K562 (cell line): ENCODE measurements around the gene GPR15. TPM values are rescaled to one million over a fixed set of nuclear protein-coding genes. Genes with fewer than 3 reads are reported as not detected.

Source experiments
- TCF7 ChIP-seq: sonication (generic); IDR thresholded peaks from 2 replicates; pipeline ENCODE4 v1.6.1; 2016; ENCODE audit warnings: antibody characterized with exemption, borderline replicate concordance
- ZKSCAN8 ChIP-seq: fragments of 200-800 bp; sonication (Bioruptor generic); IDR thresholded peaks from 2 replicates; pipeline ENCODE4 v1.6.1; 2016; ENCODE audit warnings: missing genetic modification characterization, missing compliant biosample characterization
- ZNF24 ChIP-seq: fragments of 450-650 bp; IDR thresholded peaks from 2 replicates; pipeline ENCODE4 v1.6.1; 2016
- ZNF695 ChIP-seq: fragments of 450-650 bp; formaldehyde crosslinking; IDR thresholded peaks from 2 replicates; pipeline ENCODE4 v1.4.0; 2020; ENCODE audit warnings: mild to moderate bottlenecking, moderate library complexity
- polyA plus RNA-seq, 8 experiments: library from polyadenylated mRNA; depleted of rRNA in 4 of 8; stranded (reverse) in 5 of 8; unstranded in 3 of 8; fragments of >200 nt; fragmentation: Nextera tagmentation in 2 of 8; fragmentation: Illumina TruSeq in 1 of 8; extraction: Ambion mirVana in 2 of 8; extraction: Trizol in 1 of 8; gene quantifications; 2 replicates each; pipeline versions ENCODE4 v1.2.1 to v1.2.3, GENCODE V29; 2011 to 2014; ENCODE audit warnings: inconsistent platforms in 1 of 8, missing spikeins in 1 of 8
- total RNA-seq, 7 experiments: library from RNA; depleted of rRNA in 6 of 7; stranded (reverse); fragments of >200 nt in 6 of 7; fragmentation: Illumina TruSeq in 2 of 7; extraction: Trizol in 2 of 7; gene quantifications; 2 replicates each; pipeline versions ENCODE4 v1.2.1 to v1.2.3, GENCODE V29; 2011 to 2021; ENCODE audit warnings: low replicate concordance in 1 of 7
- TF ChIP-seq, protein P1 (sequence below): fragments of 450-650 bp; IDR thresholded peaks from 2 replicates; pipeline ENCODE4 v1.6.1; 2016; ENCODE audit warnings: low read depth
- TF ChIP-seq, protein P2 (sequence below): fragments of 250-450 bp; sonication (Bioruptor Pico); IDR thresholded peaks from 2 replicates; pipeline ENCODE4 v1.4.0; 2020; ENCODE audit warnings: mild to moderate bottlenecking, moderate library complexity, borderline replicate concordance
- TF ChIP-seq, protein P3 (sequence below): fragments of 200-800 bp; sonication (Bioruptor generic); IDR thresholded peaks from 2 replicates; pipeline ENCODE4 v1.6.1; 2016; ENCODE audit warnings: missing genetic modification characterization, missing compliant biosample characterization

Gene GPR15
- total and polyA plus RNA-seq, 9 of the 15 experiments (the other 6 are each of a cell fraction or from before 2014, with no cell fraction given), result 0.13 TPM; not detected in 8

DNA sequence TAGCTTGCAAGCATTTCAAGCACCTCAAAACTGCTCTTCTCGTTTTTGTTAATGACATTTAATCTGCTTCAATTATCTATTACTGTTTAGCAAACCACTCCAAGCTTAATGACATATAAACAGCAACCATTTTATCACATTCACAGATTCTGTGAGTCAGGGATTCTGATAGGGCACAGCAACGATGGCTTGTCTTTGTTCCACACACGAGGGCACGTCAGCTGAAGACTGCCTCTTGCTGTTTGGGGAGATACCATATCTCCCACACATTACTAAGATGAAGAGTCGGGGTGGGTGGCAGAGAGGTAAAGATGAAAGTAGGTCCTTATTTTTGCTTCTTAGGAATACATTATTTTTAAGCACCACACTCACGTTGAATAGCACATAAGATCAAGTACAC is 42.4 kb downstream of the GPR15 start (continued):
- TF ChIP-seq, protein P1, sequence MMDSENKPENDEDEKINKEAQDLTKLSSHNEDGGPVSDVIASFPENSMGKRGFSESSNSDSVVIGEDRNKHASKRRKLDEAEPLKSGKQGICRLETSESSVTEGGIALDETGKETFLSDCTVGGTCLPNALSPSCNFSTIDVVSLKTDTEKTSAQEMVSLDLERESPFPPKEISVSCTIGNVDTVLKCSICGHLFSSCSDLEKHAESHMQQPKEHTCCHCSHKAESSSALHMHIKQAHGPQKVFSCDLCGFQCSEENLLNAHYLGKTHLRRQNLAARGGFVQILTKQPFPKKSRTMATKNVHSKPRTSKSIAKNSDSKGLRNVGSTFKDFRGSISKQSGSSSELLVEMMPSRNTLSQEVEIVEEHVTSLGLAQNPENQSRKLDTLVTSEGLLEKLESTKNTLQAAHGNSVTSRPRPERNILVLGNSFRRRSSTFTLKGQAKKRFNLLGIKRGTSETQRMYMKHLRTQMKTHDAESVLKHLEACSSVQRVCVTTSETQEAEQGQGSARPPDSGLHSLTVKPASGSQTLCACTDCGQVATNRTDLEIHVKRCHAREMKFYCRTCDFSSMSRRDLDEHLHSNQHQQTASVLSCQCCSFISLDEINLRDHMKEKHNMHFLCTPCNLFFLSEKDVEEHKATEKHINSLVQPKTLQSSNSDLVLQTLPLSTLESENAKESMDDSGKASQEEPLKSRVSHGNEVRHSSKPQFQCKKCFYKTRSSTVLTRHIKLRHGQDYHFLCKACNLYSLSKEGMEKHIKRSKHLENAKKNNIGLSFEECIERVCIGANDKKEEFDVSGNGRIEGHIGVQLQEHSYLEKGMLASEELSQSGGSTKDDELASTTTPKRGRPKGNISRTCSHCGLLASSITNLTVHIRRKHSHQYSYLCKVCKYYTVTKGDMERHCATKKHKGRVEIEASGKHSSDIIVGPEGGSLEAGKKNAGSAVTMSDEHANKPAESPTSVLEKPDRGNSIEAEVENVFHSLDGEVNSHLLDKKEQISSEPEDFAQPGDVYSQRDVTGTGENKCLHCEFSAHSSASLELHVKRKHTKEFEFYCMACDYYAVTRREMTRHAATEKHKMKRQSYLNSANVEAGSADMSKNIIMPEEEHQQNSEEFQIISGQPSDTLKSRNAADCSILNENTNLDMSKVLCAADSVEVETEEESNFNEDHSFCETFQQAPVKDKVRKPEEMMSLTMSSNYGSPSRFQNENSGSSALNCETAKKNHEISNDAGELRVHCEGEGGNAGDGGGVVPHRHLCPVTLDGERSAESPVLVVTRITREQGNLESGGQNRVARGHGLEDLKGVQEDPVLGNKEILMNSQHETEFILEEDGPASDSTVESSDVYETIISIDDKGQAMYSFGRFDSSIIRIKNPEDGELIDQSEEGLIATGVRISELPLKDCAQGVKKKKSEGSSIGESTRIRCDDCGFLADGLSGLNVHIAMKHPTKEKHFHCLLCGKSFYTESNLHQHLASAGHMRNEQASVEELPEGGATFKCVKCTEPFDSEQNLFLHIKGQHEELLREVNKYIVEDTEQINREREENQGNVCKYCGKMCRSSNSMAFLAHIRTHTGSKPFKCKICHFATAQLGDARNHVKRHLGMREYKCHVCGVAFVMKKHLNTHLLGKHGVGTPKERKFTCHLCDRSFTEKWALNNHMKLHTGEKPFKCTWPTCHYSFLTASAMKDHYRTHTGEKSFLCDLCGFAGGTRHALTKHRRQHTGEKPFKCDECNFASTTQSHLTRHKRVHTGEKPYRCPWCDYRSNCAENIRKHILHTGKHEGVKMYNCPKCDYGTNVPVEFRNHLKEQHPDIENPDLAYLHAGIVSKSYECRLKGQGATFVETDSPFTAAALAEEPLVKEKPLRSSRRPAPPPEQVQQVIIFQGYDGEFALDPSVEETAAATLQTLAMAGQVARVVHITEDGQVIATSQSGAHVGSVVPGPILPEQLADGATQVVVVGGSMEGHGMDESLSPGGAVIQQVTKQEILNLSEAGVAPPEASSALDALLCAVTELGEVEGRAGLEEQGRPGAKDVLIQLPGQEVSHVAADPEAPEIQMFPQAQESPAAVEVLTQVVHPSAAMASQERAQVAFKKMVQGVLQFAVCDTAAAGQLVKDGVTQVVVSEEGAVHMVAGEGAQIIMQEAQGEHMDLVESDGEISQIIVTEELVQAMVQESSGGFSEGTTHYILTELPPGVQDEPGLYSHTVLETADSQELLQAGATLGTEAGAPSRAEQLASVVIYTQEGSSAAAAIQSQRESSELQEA, result no peak
- TF ChIP-seq, protein P2, sequence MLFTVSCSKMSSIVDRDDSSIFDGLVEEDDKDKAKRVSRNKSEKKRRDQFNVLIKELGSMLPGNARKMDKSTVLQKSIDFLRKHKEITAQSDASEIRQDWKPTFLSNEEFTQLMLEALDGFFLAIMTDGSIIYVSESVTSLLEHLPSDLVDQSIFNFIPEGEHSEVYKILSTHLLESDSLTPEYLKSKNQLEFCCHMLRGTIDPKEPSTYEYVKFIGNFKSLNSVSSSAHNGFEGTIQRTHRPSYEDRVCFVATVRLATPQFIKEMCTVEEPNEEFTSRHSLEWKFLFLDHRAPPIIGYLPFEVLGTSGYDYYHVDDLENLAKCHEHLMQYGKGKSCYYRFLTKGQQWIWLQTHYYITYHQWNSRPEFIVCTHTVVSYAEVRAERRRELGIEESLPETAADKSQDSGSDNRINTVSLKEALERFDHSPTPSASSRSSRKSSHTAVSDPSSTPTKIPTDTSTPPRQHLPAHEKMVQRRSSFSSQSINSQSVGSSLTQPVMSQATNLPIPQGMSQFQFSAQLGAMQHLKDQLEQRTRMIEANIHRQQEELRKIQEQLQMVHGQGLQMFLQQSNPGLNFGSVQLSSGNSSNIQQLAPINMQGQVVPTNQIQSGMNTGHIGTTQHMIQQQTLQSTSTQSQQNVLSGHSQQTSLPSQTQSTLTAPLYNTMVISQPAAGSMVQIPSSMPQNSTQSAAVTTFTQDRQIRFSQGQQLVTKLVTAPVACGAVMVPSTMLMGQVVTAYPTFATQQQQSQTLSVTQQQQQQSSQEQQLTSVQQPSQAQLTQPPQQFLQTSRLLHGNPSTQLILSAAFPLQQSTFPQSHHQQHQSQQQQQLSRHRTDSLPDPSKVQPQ (CRISPR knock-in tag), result no peak
- TF ChIP-seq TCF7 (no peak), ZKSCAN8 (no peak), ZNF695 (CRISPR knock-in tag) (no peak), ZNF24 (no peak)
- TF ChIP-seq, protein P3, sequence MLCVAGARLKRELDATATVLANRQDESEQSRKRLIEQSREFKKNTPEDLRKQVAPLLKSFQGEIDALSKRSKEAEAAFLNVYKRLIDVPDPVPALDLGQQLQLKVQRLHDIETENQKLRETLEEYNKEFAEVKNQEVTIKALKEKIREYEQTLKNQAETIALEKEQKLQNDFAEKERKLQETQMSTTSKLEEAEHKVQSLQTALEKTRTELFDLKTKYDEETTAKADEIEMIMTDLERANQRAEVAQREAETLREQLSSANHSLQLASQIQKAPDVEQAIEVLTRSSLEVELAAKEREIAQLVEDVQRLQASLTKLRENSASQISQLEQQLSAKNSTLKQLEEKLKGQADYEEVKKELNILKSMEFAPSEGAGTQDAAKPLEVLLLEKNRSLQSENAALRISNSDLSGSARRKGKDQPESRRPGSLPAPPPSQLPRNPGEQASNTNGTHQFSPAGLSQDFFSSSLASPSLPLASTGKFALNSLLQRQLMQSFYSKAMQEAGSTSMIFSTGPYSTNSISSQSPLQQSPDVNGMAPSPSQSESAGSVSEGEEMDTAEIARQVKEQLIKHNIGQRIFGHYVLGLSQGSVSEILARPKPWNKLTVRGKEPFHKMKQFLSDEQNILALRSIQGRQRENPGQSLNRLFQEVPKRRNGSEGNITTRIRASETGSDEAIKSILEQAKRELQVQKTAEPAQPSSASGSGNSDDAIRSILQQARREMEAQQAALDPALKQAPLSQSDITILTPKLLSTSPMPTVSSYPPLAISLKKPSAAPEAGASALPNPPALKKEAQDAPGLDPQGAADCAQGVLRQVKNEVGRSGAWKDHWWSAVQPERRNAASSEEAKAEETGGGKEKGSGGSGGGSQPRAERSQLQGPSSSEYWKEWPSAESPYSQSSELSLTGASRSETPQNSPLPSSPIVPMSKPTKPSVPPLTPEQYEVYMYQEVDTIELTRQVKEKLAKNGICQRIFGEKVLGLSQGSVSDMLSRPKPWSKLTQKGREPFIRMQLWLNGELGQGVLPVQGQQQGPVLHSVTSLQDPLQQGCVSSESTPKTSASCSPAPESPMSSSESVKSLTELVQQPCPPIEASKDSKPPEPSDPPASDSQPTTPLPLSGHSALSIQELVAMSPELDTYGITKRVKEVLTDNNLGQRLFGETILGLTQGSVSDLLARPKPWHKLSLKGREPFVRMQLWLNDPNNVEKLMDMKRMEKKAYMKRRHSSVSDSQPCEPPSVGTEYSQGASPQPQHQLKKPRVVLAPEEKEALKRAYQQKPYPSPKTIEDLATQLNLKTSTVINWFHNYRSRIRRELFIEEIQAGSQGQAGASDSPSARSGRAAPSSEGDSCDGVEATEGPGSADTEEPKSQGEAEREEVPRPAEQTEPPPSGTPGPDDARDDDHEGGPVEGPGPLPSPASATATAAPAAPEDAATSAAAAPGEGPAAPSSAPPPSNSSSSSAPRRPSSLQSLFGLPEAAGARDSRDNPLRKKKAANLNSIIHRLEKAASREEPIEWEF, result no peak
